Stimulated activated CD4-positive, alpha-beta T cell treated with anti-CD3 and anti-CD28 coated beads, Interleukin-4, amount 100 ng/mL, for 1 hour (primary cell): ENCODE results near the gene SLC20A1.
"Not testable (repeated sequence)": the region's sequence is repeated elsewhere in the genome, so short reads cannot be mapped to it uniquely, and the experiment has no call there.

Source experiments
- DNase-seq: peaks from one replicate; pipeline ENCODE4 v3.0.0-alpha.2; 2020

SLC20A1 gene

DNA sequence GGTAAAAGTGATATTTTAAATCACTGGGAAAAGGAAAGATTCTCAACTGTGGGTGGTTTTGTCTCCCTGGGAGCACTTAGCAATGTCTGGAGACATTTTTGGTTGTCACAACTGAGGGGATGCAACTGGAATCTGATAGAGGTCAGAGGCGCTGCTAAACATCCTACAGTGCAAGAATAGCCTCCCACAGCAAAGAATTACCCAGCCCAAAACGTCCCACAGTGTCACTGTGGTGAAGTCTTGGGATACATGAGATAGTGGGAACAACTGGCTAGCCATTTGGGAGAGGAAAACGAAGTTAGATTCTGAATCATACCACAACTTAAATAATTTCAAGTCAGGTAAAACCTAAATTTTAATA is 38.7 kb downstream of the SLC20A1 start:
- DNase-seq: no peak

DNA sequence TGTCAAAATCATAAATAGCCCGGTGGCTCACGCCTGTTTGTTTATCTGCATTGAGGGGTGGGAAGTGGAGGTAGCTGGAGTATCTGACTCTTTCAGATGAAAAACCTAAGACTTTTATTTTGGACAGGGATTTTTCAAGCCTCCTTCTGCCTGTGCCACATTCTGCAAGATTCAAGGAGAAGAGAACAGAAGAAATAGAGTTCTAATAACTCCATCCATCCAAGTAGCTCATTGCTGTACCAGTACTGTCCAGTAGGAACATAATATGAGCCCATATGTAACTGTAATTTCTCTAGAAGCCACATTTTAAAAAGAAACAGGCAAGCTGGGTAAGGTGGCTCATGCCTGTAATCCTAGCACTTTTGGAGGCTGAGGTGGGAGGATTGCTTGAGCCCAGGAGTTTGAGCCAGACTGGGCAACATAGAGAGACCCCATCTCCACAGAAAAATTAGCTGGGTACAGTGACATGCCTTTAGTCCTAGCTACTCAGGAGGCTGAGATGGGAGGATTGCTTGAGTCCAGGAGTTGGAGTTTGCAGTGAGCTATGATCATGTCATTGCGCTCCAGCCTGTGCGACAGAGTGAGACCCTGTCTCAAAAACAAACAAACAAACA is 39.6 kb downstream of the SLC20A1 start:
- no peak for DNase-seq

DNA sequence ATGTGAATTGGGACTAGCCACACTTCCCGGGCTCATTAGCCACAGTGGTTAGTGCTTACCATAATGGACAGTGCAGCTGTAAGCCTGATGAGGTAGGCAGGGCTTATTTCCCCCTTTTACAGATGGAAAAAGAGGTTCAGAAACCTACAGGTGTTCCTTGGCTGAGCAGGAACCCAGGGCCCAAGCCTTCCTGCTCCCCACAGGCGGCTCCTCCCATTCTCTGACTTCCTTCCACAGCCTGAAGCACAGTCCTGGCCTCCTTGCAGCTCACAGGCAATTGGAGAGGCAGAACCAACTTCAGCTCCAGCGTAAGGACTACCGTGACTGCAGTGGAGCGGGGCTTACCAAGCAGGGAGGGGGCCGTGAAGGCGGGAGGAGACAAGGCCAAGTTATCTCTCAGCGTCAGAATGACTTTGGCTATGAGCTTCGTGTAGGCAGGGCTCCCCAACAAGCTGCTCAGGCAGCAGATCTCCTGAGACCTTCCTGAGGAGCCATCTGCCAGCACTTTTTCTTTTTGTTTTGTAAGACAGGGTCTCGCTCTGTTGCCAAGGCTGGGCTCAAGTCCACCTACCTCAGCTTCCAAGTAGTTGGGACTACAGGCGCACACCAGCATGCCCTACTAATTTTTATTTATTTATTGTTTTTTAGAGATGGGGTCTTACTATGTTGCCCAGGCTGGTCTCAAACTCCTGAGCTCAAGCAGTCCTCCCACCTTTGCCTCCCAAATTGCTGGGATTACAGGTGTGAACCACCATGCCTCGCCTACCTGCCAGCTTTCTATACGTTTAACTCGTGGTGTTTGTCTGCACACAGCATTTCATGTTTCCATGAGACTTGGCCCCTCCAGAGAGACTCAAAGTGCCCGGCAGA is 40.8 kb downstream of the SLC20A1 start:
- DNase-seq: no peak

- no peak for DNase-seq
Measured at GRCh38 chr2:112687522-112687921, 41.8 kb downstream of the SLC20A1 start.

GRCh38 chr2:112688086-112688880 is 42.5 kb downstream of the SLC20A1 start:
- no peak for DNase-seq

DNA sequence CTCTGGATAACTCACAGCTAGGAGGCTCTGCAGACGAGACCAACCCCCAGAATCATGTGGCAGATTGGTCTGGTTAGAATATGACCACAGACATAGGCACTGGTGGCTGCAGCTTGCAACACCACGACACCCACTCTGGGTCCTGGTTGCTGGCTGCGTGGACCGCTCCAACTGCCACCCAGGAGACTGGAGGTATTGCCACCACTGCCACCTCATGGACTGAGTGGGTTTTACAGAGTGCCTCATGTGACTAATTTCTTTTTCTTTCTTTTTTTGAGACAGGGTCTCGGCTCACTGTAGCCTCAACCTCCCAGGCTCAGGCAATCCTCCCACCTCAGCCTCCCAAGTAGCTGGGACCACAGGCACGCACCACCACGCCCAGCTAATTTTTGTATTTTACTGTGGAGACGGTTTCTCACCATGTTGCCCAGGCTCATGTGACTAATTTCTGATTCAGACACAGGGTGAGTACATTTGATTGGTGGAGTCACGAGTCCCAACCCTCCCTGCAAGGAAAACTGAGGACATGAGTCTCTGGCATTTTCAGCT is 45.2 kb downstream of the SLC20A1 start:
- peak; percentile 56 for DNase-seq

DNA sequence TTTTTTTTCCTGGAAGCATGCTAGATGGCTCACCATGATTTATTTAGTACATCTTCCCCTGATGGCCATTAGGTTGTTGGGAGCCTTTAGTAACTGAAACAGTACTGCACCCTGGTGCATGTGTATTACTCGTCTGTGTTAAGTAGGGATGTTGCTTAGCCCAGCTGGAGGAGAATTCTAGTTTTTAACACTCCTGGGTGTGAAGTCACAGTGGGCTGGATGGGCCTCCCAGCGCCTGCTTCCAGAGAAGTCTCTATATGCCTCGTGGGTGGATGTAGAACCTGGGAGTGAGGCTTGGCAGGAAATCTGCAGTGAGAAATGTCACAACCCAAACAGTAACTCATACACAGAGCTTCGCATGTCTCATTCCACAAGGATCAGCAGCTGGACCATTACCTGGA is 46.1 kb downstream of the SLC20A1 start:
- no peak for DNase-seq

- peak; percentile 29 for DNase-seq
Measured at GRCh38 chr2:112692495-112692911, 46.8 kb downstream of the SLC20A1 start.

DNA sequence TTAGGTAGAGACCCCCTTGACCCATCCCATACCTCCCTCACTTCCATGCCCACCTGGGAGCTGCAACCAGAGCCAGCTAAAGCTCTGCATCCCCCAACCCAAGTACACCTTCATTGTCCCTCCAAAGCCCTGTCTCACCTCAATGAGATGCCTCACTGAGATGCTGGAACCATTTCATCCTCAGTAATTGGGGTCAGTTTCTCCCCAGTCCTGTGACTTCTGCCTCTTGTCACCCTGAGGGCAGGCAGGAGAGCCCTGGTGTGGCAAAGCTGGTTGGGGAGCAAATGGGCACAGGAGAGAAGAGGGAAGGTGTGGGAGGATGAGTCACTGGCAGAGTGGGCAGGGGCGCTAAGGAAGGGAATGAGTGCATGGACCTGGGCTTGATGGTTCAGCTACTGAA is 47.2 kb downstream of the SLC20A1 start:
- DNase-seq: peak; percentile 34

GRCh38 chr2:112693596-112693995 is 47.9 kb downstream of the SLC20A1 start:
- DNase-seq: no peak

- no peak for DNase-seq
Measured at GRCh38 chr2:112694182-112694581, 48.4 kb downstream of the SLC20A1 start.

DNA sequence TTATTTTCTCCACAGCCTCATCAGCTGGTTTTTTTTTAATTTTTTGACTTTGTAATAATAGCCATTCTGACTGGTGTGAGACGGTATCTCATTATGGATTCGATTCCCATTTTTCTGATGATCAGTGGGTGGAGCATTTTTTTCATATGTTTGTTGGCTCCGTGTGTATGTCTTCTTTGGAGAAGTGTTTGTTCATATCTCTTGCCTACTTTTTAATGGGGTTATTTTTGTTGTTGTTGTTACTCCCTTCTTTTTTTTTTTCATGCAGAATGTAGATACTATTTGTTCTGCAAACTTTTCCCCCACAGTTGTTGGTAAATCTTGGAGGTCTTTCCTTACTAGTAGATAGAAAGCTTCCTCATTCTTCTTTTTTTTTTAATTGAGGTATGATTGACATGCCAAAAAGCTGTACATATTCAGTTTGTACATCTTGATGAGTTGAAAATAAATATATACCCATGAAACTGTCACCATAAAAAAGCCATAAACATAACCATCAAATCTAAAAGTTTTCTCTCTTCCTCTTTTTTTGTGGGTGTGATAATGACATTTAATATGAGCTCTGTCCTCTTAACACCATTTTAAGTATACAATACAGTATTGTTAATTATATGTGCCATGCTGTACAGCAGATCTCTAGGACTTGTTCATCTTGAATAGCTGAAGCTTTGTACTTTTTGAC is 53.2 kb downstream of the SLC20A1 start:
- no peak for DNase-seq

DNA sequence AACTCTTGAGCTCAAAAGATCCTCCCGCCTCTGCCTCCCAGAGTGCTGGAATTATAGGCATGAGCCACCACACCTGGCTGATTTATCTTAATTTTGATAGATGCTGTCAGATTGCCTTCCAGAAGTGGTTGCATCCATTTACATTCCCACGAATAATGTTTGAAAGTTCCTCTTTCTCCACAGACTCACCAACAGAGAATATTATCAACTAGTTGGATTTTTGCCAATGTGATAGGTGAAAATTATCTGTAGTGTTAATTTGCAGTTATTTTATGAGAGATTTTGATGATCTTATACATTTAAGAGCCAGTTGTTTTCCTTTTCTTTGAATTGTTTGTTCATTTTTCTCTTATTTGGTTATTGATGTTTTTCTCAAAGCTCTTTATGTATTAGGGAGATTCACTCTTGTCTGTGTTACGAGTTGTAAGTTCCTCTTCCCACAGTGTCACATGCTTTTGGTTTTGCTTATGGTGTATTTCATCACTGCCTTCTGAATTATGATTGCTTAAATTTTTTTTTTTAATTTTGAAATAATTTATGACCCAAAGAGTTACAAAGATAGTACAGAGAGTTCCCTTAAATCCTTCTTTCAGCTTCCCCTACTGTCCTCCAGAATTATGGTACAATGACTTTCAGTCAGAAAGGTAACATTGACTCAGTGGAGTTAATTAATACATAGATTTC is 54.4 kb downstream of the SLC20A1 start:
- no peak for DNase-seq

- DNase-seq: no peak
Measured at GRCh38 chr2:112701052-112701451, 55.3 kb downstream of the SLC20A1 start.

- no peak for DNase-seq
Measured at GRCh38 chr2:112703684-112704083, 57.9 kb downstream of the SLC20A1 start.

DNA sequence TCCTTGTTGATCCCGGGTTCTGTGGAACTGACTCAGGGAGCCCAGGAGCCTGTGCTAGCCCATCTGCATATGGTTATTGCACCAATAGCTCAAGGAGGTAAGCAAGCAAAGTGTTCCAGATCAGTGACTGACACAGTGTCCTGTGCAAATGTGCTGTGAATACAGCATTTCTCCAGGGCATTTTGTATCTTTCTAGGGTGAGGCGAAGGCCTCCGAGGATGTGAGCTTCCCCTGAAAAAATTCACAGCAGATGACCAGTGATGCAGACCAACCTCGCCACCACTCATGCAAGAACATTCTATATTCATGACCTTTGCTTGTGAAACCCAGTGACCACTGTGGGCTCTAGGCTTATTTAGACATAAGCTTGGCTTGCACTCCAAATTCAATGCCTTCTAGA is 59.8 kb downstream of the SLC20A1 start:
- DNase-seq: no peak

DNA sequence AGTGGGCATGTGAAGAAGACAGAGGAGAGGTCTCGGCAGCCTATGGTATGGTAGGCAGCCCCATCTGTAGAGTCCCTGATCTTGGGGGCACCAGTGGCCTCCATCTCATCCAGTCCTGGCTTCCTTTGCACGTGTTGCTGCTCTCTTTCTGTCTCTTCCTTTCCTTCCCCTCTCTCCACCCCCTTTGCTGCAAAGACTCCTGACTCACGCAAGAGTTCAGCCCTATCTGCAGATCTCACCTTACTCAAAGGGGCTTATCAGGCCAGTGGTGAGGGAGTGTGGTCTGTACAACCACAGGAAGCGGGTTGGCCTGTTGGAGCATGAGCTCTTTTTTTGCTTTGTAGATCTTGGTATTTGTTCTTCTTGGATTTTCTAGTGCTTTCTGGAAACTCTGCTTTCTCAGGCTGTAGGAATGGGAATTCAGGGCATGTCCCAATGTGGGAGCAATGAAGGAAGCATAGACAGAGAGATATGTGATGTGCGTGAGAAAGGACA is 60.5 kb downstream of the SLC20A1 start:
- no peak for DNase-seq

- DNase-seq: not testable (repeated sequence)
Measured at GRCh38 chr2:112706947-112707346, 61.2 kb downstream of the SLC20A1 start.

DNA sequence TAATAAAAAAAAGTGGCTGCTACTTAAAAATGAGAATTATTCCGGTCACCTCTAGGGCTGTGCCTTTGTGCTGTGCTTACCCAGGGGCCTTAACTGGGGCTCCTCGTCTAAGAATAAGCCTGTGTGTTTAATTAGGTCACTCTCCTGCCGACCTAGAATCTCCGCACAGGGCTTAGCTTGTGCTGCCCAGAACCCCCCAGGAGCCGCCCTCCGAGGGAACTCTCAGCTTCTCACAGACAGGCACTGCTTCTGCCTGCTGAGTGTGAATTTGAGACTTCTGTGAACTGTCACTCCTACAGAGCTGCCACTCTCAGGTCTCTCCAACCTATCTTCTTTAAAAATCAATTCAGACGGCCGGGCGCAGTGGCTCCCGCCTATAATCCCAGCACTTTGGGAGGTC is 63.2 kb downstream of the SLC20A1 start:
- DNase-seq: no peak

- no peak for DNase-seq
Measured at GRCh38 chr2:112709703-112710102, 64.0 kb downstream of the SLC20A1 start.

DNA sequence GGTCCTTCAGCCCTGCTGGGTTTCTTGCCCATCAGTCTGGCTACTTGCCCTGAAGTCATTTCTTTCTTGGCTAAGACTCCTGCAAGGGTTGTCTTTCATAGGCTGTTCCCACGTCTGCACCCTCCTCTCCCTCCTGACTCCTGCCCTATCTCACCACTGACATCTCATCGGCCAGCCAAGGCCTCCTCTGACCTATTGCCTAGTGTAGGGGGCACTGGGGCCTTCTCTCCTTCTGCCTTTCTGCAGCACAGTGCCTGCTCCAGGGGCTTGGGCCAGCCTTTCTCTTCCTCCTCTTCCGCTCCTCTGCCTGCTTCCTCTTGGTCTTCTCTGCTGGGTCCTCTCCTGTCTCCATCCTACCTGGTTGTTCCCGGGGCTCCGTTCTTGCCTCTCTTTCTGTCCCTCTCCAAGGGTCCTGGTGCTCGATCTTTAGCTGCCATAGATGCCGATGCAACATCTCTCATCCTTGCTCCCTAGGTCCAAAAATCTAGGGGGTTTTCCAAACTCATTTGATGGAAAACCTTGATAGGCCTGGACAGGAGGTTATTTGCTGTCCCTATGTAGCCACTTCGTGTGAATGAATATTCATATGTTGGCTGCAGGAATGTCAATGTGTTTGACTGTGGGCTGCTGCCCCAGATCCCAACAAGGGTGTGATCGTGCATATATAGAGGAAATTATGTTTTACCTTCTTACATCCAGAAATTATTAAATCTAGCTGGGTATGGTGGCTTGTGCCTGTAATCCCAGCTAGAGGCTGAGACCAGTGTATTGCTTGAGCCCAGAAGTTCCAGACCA is 65.4 kb downstream of the SLC20A1 start:
- DNase-seq: no peak
